GM23248 (cell line): ENCODE results near the gene STAM2. TPM values are rescaled to one million over a fixed set of nuclear protein-coding genes. Genes with fewer than 3 reads are reported as not detected.

Source experiments
- DNase-seq: peaks from one replicate; pipeline ENCODE4 v3.0.0-alpha.2; 2015
- H2AFZ ChIP-seq: fragments of 200-600 bp; sonication (generic); 2 replicates; pipeline ENCODE4 v1.6.1; 2016; ENCODE audit warnings: antibody characterized with exemption
- H3F3A ChIP-seq: fragments of 200-600 bp; sonication (generic); 2 replicates; pipeline ENCODE4 v1.6.1; 2016; ENCODE audit warnings: mild to moderate bottlenecking, antibody characterized with exemption, mixed run types; ENCODE audit not compliant: insufficient read depth
- H3K27ac ChIP-seq: fragments of 200-600 bp; sonication (generic); 2 replicates; pipeline ENCODE4 v1.5.1; 2016; ENCODE audit warnings: mild to moderate bottlenecking
- H3K27me3 ChIP-seq: fragments of 200-600 bp; sonication (generic); replicated peaks from 2 replicates; pipeline ENCODE4 v1.6.1; 2016; ENCODE audit warnings: mild to moderate bottlenecking; ENCODE audit not compliant: insufficient read depth
- H3K36me3 ChIP-seq: fragments of 200-600 bp; sonication (generic); 2 replicates; pipeline ENCODE4 v1.6.1; 2016; ENCODE audit warnings: low read depth, mild to moderate bottlenecking
- H3K4me1 ChIP-seq: fragments of 200-600 bp; sonication (generic); 2 replicates; pipeline ENCODE4 v1.6.1; 2016; ENCODE audit warnings: mild to moderate bottlenecking; ENCODE audit not compliant: insufficient read depth
- H3K4me2 ChIP-seq: fragments of 200-600 bp; sonication (generic); one replicate; pipeline ENCODE4 v1.6.1; 2016; ENCODE audit warnings: mild to moderate bottlenecking; ENCODE audit not compliant: unreplicated experiment
- H3K4me3 ChIP-seq: fragments of 200-600 bp; sonication (generic); 2 replicates; pipeline ENCODE4 v1.5.1; 2016; ENCODE audit warnings: mild to moderate bottlenecking
- H3K79me2 ChIP-seq: fragments of 200-600 bp; sonication (generic); 2 replicates; pipeline ENCODE4 v1.6.1; 2016; ENCODE audit warnings: mild to moderate bottlenecking; ENCODE audit not compliant: insufficient read depth
- H3K9ac ChIP-seq: fragments of 200-600 bp; sonication (generic); 2 replicates; pipeline ENCODE4 v1.6.1; 2016; ENCODE audit warnings: mild to moderate bottlenecking
- H3K9me2 ChIP-seq: fragments of 200-600 bp; sonication (generic); 2 replicates; pipeline ENCODE4 v1.6.1; 2016; ENCODE audit warnings: mixed run types, mild to moderate bottlenecking, moderate library complexity; ENCODE audit not compliant: insufficient read depth
- H3K9me3 ChIP-seq: fragments of 200-600 bp; sonication (generic); one replicate; pipeline ENCODE4 v1.6.1; 2017; ENCODE audit warnings: low read depth
- H4K20me1 ChIP-seq: fragments of 200-600 bp; sonication (generic); 2 replicates; pipeline ENCODE4 v1.6.0; 2016; ENCODE audit not compliant: insufficient read depth
- EZH2 ChIP-seq: fragments of 200-600 bp; sonication (generic); IDR thresholded peaks from 2 replicates; pipeline ENCODE4 v1.6.1; 2018; ENCODE audit warnings: antibody characterized with exemption, mild to moderate bottlenecking; ENCODE audit not compliant: insufficient read depth, poor library complexity, severe bottlenecking
- EZH2phosphoT487 ChIP-seq: fragments of 200-600 bp; sonication (generic); IDR thresholded peaks from 2 replicates; pipeline ENCODE4 v1.6.1; 2018; ENCODE audit warnings: antibody characterized with exemption, moderate library complexity, mild to moderate bottlenecking, low read depth; ENCODE audit not compliant: insufficient read depth
- WGBS, 2 experiments: methylation state at CpG; one replicate each; pipeline ENCODE4 v1.1.6; 2015 to 2017; ENCODE audit warnings: low lambda C conversion rate in 2 of 2, low coverage in 1 of 2; ENCODE audit errors: missing lambda C conversion rate in 2 of 2; 5-methylcytosine and 5-hydroxymethylcytosine counted together
- in situ Hi-C: fragments of 300-500 bp; cut with MboI; formaldehyde crosslinking; loops from 2 replicates; pipeline ENCODE4 v1.15.0; 2020
- polyA plus RNA-seq: library from polyadenylated mRNA; unstranded; fragments of >200 nt; fragmentation: Nextera tagmentation; extraction: Ambion mirVana; gene quantifications from 2 replicates; pipeline ENCODE4 v1.2.1, GENCODE V29; 2016
- total RNA-seq: library from RNA; depleted of rRNA; stranded (reverse); fragments of >200 nt; shearing (Covaris generic); gene quantifications from 2 replicates; pipeline ENCODE4 v1.2.3, GENCODE V29; 2014; rRNA removed

STAM2 gene
- 29.6 and 42.6 TPM in 2 replicates for total RNA-seq
- 14.7 and 14.9 TPM in 2 replicates for polyA plus RNA-seq

DNA sequence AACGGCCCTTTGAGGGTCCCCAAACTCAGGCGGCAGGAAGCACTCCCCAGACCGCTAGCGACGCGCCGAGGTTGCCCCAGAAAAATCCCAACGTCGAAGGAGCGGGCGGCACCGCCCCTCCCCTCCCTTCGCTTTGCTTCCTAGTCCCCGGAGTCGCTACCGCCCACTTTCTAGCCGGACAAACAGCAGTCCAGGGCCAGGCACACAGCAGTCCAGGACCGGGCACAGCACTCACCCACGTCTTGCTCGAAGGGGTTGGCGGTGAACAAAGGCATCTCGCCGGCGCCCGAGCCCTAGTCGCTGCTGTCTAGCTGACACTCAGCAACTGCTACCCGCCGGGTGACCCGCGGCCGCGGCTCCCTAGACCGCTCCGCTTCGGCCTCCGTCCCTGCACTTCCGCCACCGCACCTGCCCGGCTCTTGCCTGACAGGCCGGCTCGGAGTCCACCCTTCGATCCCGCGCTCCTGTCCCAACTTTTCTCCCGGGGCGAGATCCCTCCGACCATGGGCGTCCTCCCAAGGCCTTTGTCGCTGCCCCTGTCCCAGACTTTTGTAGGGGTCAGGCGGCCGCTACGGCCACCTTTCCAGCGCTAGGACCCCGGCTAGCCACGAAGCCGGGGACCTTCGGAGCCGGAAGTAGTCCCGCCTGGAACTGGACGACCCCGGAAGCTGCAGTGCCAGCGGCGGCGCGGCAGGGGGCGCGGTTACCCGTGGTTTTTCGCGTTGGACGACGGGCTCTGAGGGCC, at the start of gene STAM2:
Gene STAM2, minus strand, starts transcription at position 396 of the 745 bp plus-strand sequence. Its CDS starts 121 bp downstream, at position 275.
- no peak for TF ChIP-seq EZH2
- no peak for TF ChIP-seq EZH2phosphoT487
- Histone ChIP-seq H3K4me3 (peak within 1 kb of the TSS; percentile 93), H3K9me2 (no peaks in the 10 kb centered on the region), H3K9ac (peak within 1 kb of the TSS; percentile 90), H3K9me3 (no peaks in the 10 kb centered on the region), H3F3A (peaks cover 22% of the 10 kb centered on the region), H4K20me1 (no peaks in the 10 kb centered on the region), H3K36me3 (no peaks in the 10 kb centered on the region), H3K4me1 (peaks cover 18% of the 10 kb centered on the region), H3K79me2 (peaks cover 46% of the 10 kb centered on the region), H2AFZ (peak within 1 kb of the TSS; percentile 99), H3K27me3 (no peaks in the 10 kb centered on the region), H3K4me2 (peak within 1 kb of the TSS; percentile 94), H3K27ac (peak within 1 kb of the TSS; percentile 92)
- DNase-seq, result peak; percentile 94
- in situ Hi-C loops, result no loop called here
- 0% methylated on average over 70 to 72 of the region's 72 CpGs for WGBS, 2 experiments

- no peaks in the 10 kb centered on the region for H3K79me2 ChIP-seq
- H3K9ac ChIP-seq, result no peak overlapping the region
- H3K36me3 ChIP-seq, result no peaks in the 10 kb centered on the region
- no peak for DNase-seq
- no peaks in the 10 kb centered on the region for H3K27me3 ChIP-seq
- peaks cover 24% of the 10 kb centered on the region for H3K4me1 ChIP-seq
- H3K4me2 ChIP-seq, result no peak overlapping the region
- in situ Hi-C loops, result no loop called here
- no peak for TF ChIP-seq EZH2
- TF ChIP-seq EZH2phosphoT487, result no peak
- no peak overlapping the region for H3K27ac ChIP-seq
- H3K9me3 ChIP-seq, result no peaks in the 10 kb centered on the region
- peak overlapping the region; percentile 45 for H2AFZ ChIP-seq
- no peaks in the 10 kb centered on the region for H3K9me2 ChIP-seq
- H3K4me3 ChIP-seq, result no peak overlapping the region
- no peaks in the 10 kb centered on the region for H4K20me1 ChIP-seq
- peaks cover 9% of the 10 kb centered on the region; the same call in 1 of the 2 replicates for H3F3A ChIP-seq
- 36 to 39% methylated on average over 2 of the region's 2 CpGs for WGBS, 2 experiments
Observed at GRCh38 chr2:152223977-152224376, 48.4 kb upstream of the STAM2 start.

GRCh38 chr2:152222975-152223637, 47.5 kb upstream of the STAM2 start:
- Histone ChIP-seq H4K20me1 (no peaks in the 10 kb centered on the region), H3K79me2 (no peaks in the 10 kb centered on the region), H3K36me3 (no peaks in the 10 kb centered on the region), H3K4me2 (no peak overlapping the region), H3K9ac (no peak overlapping the region), H2AFZ (no peak overlapping the region), H3K4me3 (no peak overlapping the region), H3F3A (peaks cover 4% of the 10 kb centered on the region; the same call in 1 of the 2 replicates), H3K27me3 (no peaks in the 10 kb centered on the region), H3K9me2 (no peaks in the 10 kb centered on the region), H3K27ac (no peak overlapping the region), H3K4me1 (peaks cover 16% of the 10 kb centered on the region), H3K9me3 (no peaks in the 10 kb centered on the region)
- whole genome bisulfite sequencing, 2 experiments, result 68% methylated on average over 7 of the region's 7 CpGs
- TF ChIP-seq EZH2 (no peak), EZH2phosphoT487 (no peak)
- DNase-seq, result peak; percentile 82
- in situ Hi-C loops, result no loop called here

- TF ChIP-seq EZH2 (no peak), EZH2phosphoT487 (no peak)
- peak overlapping the region; percentile 40 for H2AFZ ChIP-seq
- H3K9me2 ChIP-seq, result no peaks in the 10 kb centered on the region
- H4K20me1 ChIP-seq, result no peaks in the 10 kb centered on the region
- H3K27me3 ChIP-seq, result no peaks in the 10 kb centered on the region
- H3K4me1 ChIP-seq, result peaks cover 12% of the 10 kb centered on the region
- no peak overlapping the region for H3K9ac ChIP-seq
- peak; percentile 65 for DNase-seq
- no peaks in the 10 kb centered on the region for H3K36me3 ChIP-seq
- H3K4me3 ChIP-seq, result no peak overlapping the region
- H3K27ac ChIP-seq, result no peak overlapping the region
- no peaks in the 10 kb centered on the region for H3K9me3 ChIP-seq
- in situ Hi-C loops, result no loop called here
- H3F3A ChIP-seq, result no peaks in the 10 kb centered on the region
- no peak overlapping the region for H3K4me2 ChIP-seq
- WGBS, 2 experiments, result 31 to 33% methylated on average over 3 of the region's 3 CpGs
- no peaks in the 10 kb centered on the region for H3K79me2 ChIP-seq
Observed at GRCh38 chr2:152221839-152222238, 46.3 kb upstream of the STAM2 start.
